Esophagus squamous epithelium (tissue), 5 donors: ENCODE measurements around the gene RNF13. TPM values are rescaled to one million over a fixed set of nuclear protein-coding genes. Genes with fewer than 3 reads are reported as not detected.

Source experiments
- DNase-seq: peaks from one replicate; lab custom pipeline; 2025; lab: John Stamatoyannopoulos, UW
- H3K27ac ChIP-seq, 4 donors: fragments of 200-600 bp; sonication (generic); one replicate each; pipeline ENCODE4 v1.5.1; 2016 to 2019; ENCODE audit warnings: mild to moderate bottlenecking in 1 of 4
- H3K27me3 ChIP-seq, 4 donors: fragments of 200-600 bp; sonication (generic); 1 replicate in 3 of 4; 2 replicates in 1 of 4; pipeline versions ENCODE4 v1.5.1 to v1.6.0; 2017 to 2021; ENCODE audit warnings: antibody characterized with exemption in 1 of 4
- H3K36me3 ChIP-seq, 3 donors: fragments of 200-600 bp; sonication (generic); one replicate each; pipeline ENCODE4 v1.5.1; 2016 to 2019
- H3K4me1 ChIP-seq, 3 donors: fragments of 200-600 bp; sonication (generic); one replicate each; pipeline ENCODE4 v1.5.1; 2017 to 2019
- H3K4me3 ChIP-seq, 4 donors: fragments of 200-600 bp; sonication (generic); 1 replicate in 3 of 4; 2 replicates in 1 of 4; pipeline ENCODE4 v1.5.1; 2016 to 2019; ENCODE audit warnings: mild to moderate bottlenecking in 2 of 4, moderate library complexity in 1 of 4
- H3K9me3 ChIP-seq, 3 donors: fragments of 200-600 bp; sonication (generic); one replicate each; pipeline ENCODE4 v1.5.1; 2016 to 2019
- CTCF ChIP-seq, 6 experiments: fragments of 450-650 bp in 4 of 6; fragments of 200-600 bp in 2 of 6; sonication (generic) in 2 of 6; IDR thresholded peaks; one replicate each; pipeline ENCODE4 v1.5.1; 2016 to 2019; ENCODE audit warnings: antibody characterized with exemption in 6 of 6, mild to moderate bottlenecking in 4 of 6, moderate library complexity in 4 of 6
- POLR2A ChIP-seq, 4 donors: fragments of 450-650 bp; IDR thresholded peaks; one replicate each; pipeline ENCODE4 v1.6.1; 2017; ENCODE audit warnings: antibody characterized with exemption in 4 of 4, mild to moderate bottlenecking in 4 of 4, moderate library complexity in 3 of 4
- WGBS, 2 donors: methylation state at CpG; one replicate each; pipeline ENCODE4 v1.1.5; 2018; 5-methylcytosine and 5-hydroxymethylcytosine counted together
- intact Hi-C: fragments of 100-400 bp; cut with DNase I; formaldehyde crosslinking; loops from one replicate; pipeline ENCODE4 v1.15.0; 2022
- total RNA-seq, 4 donors: library from RNA; depleted of rRNA; stranded (reverse); fragments of >200 nt; gene quantifications; one replicate each; pipeline ENCODE4 v1.1.0, GENCODE V29; 2016
- donor health status: DM: yes; HTN: yes; CAD: no.

Gene RNF13
- total RNA-seq, 4 donors from 2014 or later = 17.4 to 70.4 (median 45.8) TPM

DNA sequence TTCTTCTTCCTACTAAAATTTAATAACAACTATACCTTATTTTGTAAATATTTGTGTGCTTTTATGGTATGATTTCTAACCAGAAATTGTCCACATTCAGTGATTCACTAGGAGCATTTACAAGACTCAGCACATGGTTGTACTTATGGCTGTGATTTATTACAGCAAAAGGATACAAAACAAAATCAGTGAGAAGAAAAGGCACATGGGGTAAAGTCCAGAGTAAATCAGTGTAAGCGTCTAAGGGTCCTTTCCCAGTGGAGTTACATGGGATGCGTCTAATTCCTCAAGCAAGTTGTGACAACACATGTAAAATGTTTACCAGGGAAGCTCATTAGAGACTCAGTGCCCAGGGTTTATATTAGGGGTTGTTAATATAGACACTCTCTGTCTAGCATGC lies 31.1 kb downstream of the RNF13 start:
- peaks cover 0 to 29% (median 0%) of the 10 kb centered on the region in 3 donors for H3K36me3 ChIP-seq
- TF ChIP-seq CTCF (IDR thresholded peaks at IDR 0.05) (no peak), POLR2A (IDR thresholded peaks at IDR 0.05) (no peak)
- no peak for DNase-seq
- H3K4me3 ChIP-seq = no peak overlapping the region
- peaks cover 0 to 47% (median 14%) of the 10 kb centered on the region in 3 donors for H3K4me1 ChIP-seq
- no peak overlapping the region for H3K27ac ChIP-seq
- WGBS, 2 donors = 77 to 79% methylated on average over 2 of the region's 2 CpGs
- H3K9me3 ChIP-seq = no peaks in the 10 kb centered on the region
- intact Hi-C loops = no loop called here
- H3K27me3 ChIP-seq = no peaks in the 10 kb centered on the region

DNA sequence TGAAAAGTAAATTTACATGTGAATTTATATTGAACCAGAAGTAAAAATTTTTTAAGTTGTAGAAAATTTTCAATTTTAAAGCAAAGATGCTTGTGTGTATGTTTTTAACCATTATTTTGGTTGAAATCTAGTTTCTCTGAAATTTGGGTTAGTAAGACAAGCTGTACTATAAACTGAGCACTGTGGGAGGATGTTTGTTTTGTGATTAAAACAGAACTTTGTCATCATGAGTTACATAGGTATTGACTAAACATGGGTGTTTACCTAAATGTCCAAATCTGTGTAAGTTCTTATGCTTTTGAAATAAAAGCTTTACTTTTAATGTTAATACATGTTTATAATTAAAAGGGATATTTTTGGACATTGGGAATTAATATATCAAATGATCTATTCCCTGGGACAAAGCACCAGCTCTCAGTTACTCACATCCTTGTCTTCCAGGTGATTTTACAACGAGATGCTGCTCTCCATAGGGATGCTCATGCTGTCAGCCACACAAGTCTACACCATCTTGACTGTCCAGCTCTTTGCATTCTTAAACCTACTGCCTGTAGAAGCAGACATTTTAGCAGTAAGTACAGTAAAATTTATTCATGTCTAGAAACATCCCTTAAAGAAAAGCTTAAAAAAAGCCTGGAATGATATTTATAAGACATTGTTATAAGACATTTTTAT lies 32.7 kb downstream of the RNF13 start:
- Histone ChIP-seq H3K4me3 (no peak overlapping the region), H3K36me3 (peaks cover 0 to 46% (median 0%) of the 10 kb centered on the region in 3 donors), H3K27me3 (no peaks in the 10 kb centered on the region), H3K9me3 (no peaks in the 10 kb centered on the region), H3K4me1 (peaks cover 0 to 34% (median 5%) of the 10 kb centered on the region in 3 donors), H3K27ac (no peak overlapping the region)
- 91 to 94% methylated on average over 1 of the region's 1 CpG for WGBS, 2 donors
- DNase-seq = no peak
- intact Hi-C loops = no loop called here
- TF ChIP-seq POLR2A (IDR thresholded peaks at IDR 0.05) (no peak), CTCF (IDR thresholded peaks at IDR 0.05) (no peak)

DNA sequence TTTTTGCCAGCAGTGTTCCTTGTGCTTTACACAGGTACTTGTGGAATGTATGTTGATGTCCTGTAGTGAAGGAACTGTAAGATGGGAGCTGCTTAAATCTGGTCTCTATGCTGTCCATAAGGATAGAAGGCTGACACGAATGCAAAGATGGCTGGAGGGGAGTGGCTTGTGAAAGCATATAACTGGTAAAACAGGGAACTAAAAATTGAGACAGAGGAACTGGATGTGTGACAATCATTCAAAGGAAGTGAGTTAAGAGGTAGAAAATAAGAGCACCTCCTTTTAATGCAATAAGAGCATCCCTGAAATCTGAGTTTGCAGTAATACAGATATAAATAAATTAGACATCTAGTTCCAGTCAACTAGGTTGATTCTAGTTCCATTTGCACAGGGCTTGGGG lies 35.2 kb downstream of the RNF13 start:
- Histone ChIP-seq H3K9me3 (no peaks in the 10 kb centered on the region), H3K4me3 (no peak overlapping the region), H3K4me1 (peaks cover 0 to 18% (median 0%) of the 10 kb centered on the region in 3 donors), H3K36me3 (peaks cover 0 to 65% (median 0%) of the 10 kb centered on the region in 3 donors), H3K27me3 (no peaks in the 10 kb centered on the region), H3K27ac (no peak overlapping the region)
- no peak for TF ChIP-seq POLR2A (IDR thresholded peaks at IDR 0.05)
- no peak for DNase-seq
- intact Hi-C loops = no loop called here
- 68 to 82% methylated on average over 1 of the region's 1 CpG for WGBS, 2 donors

GRCh38 chr3:149848688-149849087 lies 35.7 kb downstream of the RNF13 start:
- intact Hi-C loops = no loop called here
- Histone ChIP-seq H3K9me3 (no peaks in the 10 kb centered on the region), H3K27ac (no peak overlapping the region), H3K4me3 (no peak overlapping the region), H3K27me3 (no peaks in the 10 kb centered on the region), H3K36me3 (peaks cover 0 to 69% (median 0%) of the 10 kb centered on the region in 3 donors), H3K4me1 (peaks cover 0 to 13% (median 0%) of the 10 kb centered on the region in 3 donors)
- no peak for DNase-seq
- 70 to 74% methylated on average over 1 of the region's 1 CpG for WGBS, 2 donors
- no peak for TF ChIP-seq POLR2A (IDR thresholded peaks at IDR 0.05)
- TF ChIP-seq CTCF (IDR thresholded peaks at IDR 0.05) = no peak

DNA sequence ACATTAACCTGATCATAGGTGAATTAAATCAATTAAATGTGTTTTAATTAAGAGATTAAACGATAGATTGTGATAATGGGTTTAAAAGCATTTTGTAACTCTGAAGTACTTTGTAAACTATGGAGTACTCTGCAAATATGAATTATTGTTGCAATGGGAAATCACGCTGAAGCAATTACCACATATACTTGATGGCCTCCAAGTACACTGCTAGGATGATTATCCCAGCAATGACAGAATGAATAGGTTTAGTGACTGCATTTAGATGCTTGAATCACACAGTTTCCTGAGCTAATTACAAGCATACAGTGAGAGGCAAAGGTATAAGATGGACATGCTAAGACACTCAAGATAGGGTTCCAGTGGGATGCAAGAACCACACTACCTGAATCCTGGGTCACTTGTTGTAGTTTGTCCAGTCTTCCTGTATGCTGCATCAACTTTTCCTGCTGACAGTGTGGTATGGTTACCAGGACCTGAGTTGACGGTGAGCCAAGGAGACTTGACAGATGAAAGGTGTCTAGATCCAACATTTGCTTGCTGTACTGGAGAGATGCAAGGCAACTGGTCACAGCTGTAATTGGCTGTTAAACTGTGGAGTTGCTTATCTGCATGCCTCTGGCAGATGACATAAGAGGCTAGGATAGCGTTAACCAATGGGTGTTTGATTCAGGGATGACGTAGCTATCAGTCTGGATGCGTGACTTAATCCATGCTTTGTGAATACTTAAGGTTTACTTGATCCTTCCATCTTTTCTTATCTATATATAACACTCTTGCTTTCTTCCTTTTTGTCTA lies 38.0 kb downstream of the RNF13 start:
- peaks cover 0 to 89% (median 0%) of the 10 kb centered on the region in 3 donors for H3K36me3 ChIP-seq
- WGBS, 2 donors = 90 to 91% methylated on average over 6 of the region's 6 CpGs
- TF ChIP-seq CTCF (IDR thresholded peaks at IDR 0.05) (no peak), POLR2A (IDR thresholded peaks at IDR 0.05) (no peak)

More for the DNA sequence above, 38.0 kb downstream of the RNF13 start:
- H3K4me3 ChIP-seq = no peak overlapping the region
- H3K4me1 ChIP-seq = no peaks in the 10 kb centered on the region
- no peaks in the 10 kb centered on the region for H3K9me3 ChIP-seq
- no peak for DNase-seq
- no peaks in the 10 kb centered on the region for H3K27me3 ChIP-seq
- intact Hi-C loops = no loop called here
- no peak overlapping the region for H3K27ac ChIP-seq
